Osteocyte (in vitro differentiated cells): ENCODE results near the gene TAGLN. TPM values are rescaled to one million over a fixed set of nuclear protein-coding genes. Genes with fewer than 3 reads are reported as not detected.

Experiments
- DNase-seq: peaks from one replicate; pipeline ENCODE4 v3.0.0; 2021; ENCODE audit warnings: mixed read lengths; ENCODE audit not compliant: unreplicated experiment; ENCODE audit errors: extremely low spot score
- H3K27ac Mint-ChIP-seq: one replicate; pipeline ENCODE4 v1.8.0; 2021; ENCODE audit warnings: mild to moderate bottlenecking, mixed read lengths; ENCODE audit not compliant: unreplicated experiment
- H3K27me3 Mint-ChIP-seq: one replicate; pipeline ENCODE4 v1.8.0; 2021; ENCODE audit warnings: mixed read lengths; ENCODE audit not compliant: unreplicated experiment
- H3K36me3 Mint-ChIP-seq: one replicate; pipeline ENCODE4 v1.8.0; 2021; ENCODE audit warnings: mixed read lengths; ENCODE audit not compliant: unreplicated experiment
- H3K4me1 Mint-ChIP-seq: one replicate; pipeline ENCODE4 v1.8.0; 2021; ENCODE audit warnings: mixed read lengths; ENCODE audit not compliant: unreplicated experiment
- H3K4me3 Mint-ChIP-seq: one replicate; pipeline ENCODE4 v1.8.0; 2021; ENCODE audit warnings: mild to moderate bottlenecking, moderate library complexity, mixed read lengths; ENCODE audit not compliant: unreplicated experiment
- H3K9me3 Mint-ChIP-seq: one replicate; pipeline ENCODE4 v1.8.0; 2021; ENCODE audit warnings: mixed read lengths; ENCODE audit not compliant: unreplicated experiment
- total RNA-seq: library from RNA; stranded (reverse); gene quantifications from 2 replicates; pipeline ENCODE4 v1.2.1, GENCODE V29; 2021
- TF ChIP-seq, protein P1 (sequence below): fragments of 200-600 bp; sonication (generic); IDR thresholded peaks from 2 replicates; pipeline ENCODE4 v1.5.0; 2021; ENCODE audit warnings: antibody characterized with exemption, mild to moderate bottlenecking, moderate library complexity

TAGLN gene
- total RNA-seq, 1 donor from 2014 or later, result 711 TPM

DNA sequence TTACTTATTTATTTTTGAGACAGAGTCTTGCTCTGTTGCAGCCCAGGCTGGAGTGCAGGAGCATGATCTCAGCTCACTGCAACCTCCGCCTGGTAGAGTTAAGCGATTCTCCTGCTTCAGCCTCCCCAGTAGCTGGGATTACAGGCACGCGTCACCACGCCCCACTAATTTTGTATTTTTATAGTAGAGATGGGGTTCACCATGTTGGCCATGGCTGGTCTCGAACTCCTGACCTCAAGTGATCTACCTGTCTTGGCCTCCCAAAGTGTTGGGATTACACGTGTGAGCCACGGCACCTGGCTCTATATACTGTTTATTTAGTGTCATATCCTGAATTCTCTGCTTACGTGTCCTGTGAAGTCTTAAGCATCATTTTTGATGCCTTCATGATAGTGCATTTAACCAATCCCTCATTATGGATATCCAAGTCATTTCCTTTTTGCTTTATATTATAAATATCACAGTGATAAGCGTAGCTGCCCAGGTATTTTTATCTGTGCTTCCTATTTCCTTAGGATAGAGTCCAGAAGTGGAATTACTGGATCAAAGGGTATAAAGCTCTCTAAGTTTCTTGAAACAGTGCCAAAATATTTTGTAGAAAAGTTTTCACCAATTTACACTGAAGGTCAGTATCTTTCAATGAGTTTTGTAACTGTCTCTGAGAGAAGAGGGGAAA is 21.5 kb upstream of the TAGLN start:
- Mint-ChIP-seq H3K4me1 (peaks cover 29% of the 10 kb centered on the region), H3K4me3 (peak overlapping the region; percentile 95), H3K27ac (peak overlapping the region; percentile 91), H3K36me3 (no peaks in the 10 kb centered on the region), H3K9me3 (no peaks in the 10 kb centered on the region), H3K27me3 (no peaks in the 10 kb centered on the region)
- TF ChIP-seq, protein P1, sequence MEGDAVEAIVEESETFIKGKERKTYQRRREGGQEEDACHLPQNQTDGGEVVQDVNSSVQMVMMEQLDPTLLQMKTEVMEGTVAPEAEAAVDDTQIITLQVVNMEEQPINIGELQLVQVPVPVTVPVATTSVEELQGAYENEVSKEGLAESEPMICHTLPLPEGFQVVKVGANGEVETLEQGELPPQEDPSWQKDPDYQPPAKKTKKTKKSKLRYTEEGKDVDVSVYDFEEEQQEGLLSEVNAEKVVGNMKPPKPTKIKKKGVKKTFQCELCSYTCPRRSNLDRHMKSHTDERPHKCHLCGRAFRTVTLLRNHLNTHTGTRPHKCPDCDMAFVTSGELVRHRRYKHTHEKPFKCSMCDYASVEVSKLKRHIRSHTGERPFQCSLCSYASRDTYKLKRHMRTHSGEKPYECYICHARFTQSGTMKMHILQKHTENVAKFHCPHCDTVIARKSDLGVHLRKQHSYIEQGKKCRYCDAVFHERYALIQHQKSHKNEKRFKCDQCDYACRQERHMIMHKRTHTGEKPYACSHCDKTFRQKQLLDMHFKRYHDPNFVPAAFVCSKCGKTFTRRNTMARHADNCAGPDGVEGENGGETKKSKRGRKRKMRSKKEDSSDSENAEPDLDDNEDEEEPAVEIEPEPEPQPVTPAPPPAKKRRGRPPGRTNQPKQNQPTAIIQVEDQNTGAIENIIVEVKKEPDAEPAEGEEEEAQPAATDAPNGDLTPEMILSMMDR, result no peak
- DNase-seq, result no peak

GRCh38 chr11:117178210-117179034 is 20.7 kb upstream of the TAGLN start, which contains the start of gene SIDT2:
TSS of gene SIDT2 (plus strand) at chr11:117178743. CDS start at chr11:117179264, 521 bp downstream.
- peak within 1 kb of the TSS; percentile 91 for H3K27ac Mint-ChIP-seq
- H3K4me1 Mint-ChIP-seq, result peaks cover 28% of the 10 kb centered on the region
- peak; percentile 95 for DNase-seq
- TF ChIP-seq, protein P1, result no peak
- H3K9me3 Mint-ChIP-seq, result no peaks in the 10 kb centered on the region
- no peaks in the 10 kb centered on the region for H3K36me3 Mint-ChIP-seq
- no peaks in the 10 kb centered on the region for H3K27me3 Mint-ChIP-seq
- H3K4me3 Mint-ChIP-seq, result peak within 1 kb of the TSS; percentile 95

GRCh38 chr11:117179048-117179999 is 19.8 kb upstream of the TAGLN start:
- Mint-ChIP-seq H3K27ac (peak overlapping the region; percentile 90), H3K36me3 (peaks cover 7% of the 10 kb centered on the region), H3K27me3 (no peaks in the 10 kb centered on the region), H3K9me3 (no peaks in the 10 kb centered on the region), H3K4me1 (peaks cover 27% of the 10 kb centered on the region), H3K4me3 (peak overlapping the region; percentile 95)
- TF ChIP-seq, protein P1, result no peak
- DNase-seq, result peak; percentile 83

GRCh38 chr11:117180020-117180419 is 19.1 kb upstream of the TAGLN start:
- DNase-seq, result peak; percentile 71

More at GRCh38 chr11:117180020-117180419, 19.1 kb upstream of the TAGLN start:
- Mint-ChIP-seq H3K27me3 (no peaks in the 10 kb centered on the region), H3K4me3 (peak overlapping the region; percentile 95), H3K9me3 (no peaks in the 10 kb centered on the region), H3K4me1 (peaks cover 27% of the 10 kb centered on the region), H3K27ac (peak overlapping the region; percentile 90), H3K36me3 (peaks cover 9% of the 10 kb centered on the region)
- TF ChIP-seq, protein P1, result no peak
